Type B pancreatic cell (in vitro differentiated cells): ENCODE data around the gene CACNA1H. TPM values are rescaled to one million over a fixed set of nuclear protein-coding genes. Genes with fewer than 3 reads are reported as not detected.

ENCODE experiments used
- DNase-seq: peaks from one replicate; pipeline ENCODE4 v3.0.0; 2021; ENCODE audit warnings: mixed read lengths; ENCODE audit not compliant: unreplicated experiment; ENCODE audit errors: extremely low spot score
- H3K27ac Mint-ChIP-seq: 2 replicates; pipeline ENCODE4 v1.8.0; 2021; ENCODE audit warnings: mild to moderate bottlenecking, mixed read lengths
- H3K27me3 Mint-ChIP-seq: 2 replicates; pipeline ENCODE4 v1.8.0; 2021; ENCODE audit warnings: mixed read lengths
- H3K36me3 Mint-ChIP-seq: 2 replicates; pipeline ENCODE4 v1.8.0; 2021; ENCODE audit warnings: mixed read lengths
- H3K4me1 Mint-ChIP-seq: one replicate; pipeline ENCODE4 v1.8.0; 2021; ENCODE audit warnings: mixed read lengths; ENCODE audit not compliant: unreplicated experiment
- H3K4me3 Mint-ChIP-seq: 2 replicates; pipeline ENCODE4 v1.8.0; 2021; ENCODE audit warnings: mild to moderate bottlenecking, mixed read lengths
- H3K9me3 Mint-ChIP-seq: 2 replicates; pipeline ENCODE4 v1.8.0; 2021; ENCODE audit warnings: mixed read lengths
- total RNA-seq: library from RNA; stranded (reverse); gene quantifications from 2 replicates; pipeline ENCODE4 v1.2.1, GENCODE V29; 2021; ENCODE audit warnings: low replicate concordance
- TF ChIP-seq, protein P1 (sequence below): fragments of 200-600 bp; sonication (generic); conservative IDR thresholded peaks from 2 replicates; pipeline ENCODE4 v1.5.0; 2021; ENCODE audit warnings: antibody characterized with exemption, mild to moderate bottlenecking

Gene CACNA1H
- total RNA-seq, 1 donor from 2014 or later = 38.1 TPM

DNA sequence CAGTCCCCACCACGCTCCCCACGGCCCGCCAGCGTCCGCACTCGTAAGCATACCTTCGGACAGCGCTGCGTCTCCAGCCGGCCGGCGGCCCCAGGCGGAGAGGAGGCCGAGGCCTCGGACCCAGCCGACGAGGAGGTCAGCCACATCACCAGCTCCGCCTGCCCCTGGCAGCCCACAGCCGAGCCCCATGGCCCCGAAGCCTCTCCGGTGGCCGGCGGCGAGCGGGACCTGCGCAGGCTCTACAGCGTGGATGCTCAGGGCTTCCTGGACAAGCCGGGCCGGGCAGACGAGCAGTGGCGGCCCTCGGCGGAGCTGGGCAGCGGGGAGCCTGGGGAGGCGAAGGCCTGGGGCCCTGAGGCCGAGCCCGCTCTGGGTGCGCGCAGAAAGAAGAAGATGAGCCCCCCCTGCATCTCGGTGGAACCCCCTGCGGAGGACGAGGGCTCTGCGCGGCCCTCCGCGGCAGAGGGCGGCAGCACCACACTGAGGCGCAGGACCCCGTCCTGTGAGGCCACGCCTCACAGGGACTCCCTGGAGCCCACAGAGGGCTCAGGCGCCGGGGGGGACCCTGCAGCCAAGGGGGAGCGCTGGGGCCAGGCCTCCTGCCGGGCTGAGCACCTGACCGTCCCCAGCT is 67.3 kb downstream of the CACNA1H start:
- DNase-seq = no peak
- Mint-ChIP-seq H3K27ac (no peak overlapping the region), H3K9me3 (no peaks in the 10 kb centered on the region), H3K4me1 (no peaks in the 10 kb centered on the region), H3K4me3 (no peak overlapping the region), H3K36me3 (no peaks in the 10 kb centered on the region), H3K27me3 (no peaks in the 10 kb centered on the region)
- TF ChIP-seq, protein P1, sequence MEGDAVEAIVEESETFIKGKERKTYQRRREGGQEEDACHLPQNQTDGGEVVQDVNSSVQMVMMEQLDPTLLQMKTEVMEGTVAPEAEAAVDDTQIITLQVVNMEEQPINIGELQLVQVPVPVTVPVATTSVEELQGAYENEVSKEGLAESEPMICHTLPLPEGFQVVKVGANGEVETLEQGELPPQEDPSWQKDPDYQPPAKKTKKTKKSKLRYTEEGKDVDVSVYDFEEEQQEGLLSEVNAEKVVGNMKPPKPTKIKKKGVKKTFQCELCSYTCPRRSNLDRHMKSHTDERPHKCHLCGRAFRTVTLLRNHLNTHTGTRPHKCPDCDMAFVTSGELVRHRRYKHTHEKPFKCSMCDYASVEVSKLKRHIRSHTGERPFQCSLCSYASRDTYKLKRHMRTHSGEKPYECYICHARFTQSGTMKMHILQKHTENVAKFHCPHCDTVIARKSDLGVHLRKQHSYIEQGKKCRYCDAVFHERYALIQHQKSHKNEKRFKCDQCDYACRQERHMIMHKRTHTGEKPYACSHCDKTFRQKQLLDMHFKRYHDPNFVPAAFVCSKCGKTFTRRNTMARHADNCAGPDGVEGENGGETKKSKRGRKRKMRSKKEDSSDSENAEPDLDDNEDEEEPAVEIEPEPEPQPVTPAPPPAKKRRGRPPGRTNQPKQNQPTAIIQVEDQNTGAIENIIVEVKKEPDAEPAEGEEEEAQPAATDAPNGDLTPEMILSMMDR = no peak

DNA sequence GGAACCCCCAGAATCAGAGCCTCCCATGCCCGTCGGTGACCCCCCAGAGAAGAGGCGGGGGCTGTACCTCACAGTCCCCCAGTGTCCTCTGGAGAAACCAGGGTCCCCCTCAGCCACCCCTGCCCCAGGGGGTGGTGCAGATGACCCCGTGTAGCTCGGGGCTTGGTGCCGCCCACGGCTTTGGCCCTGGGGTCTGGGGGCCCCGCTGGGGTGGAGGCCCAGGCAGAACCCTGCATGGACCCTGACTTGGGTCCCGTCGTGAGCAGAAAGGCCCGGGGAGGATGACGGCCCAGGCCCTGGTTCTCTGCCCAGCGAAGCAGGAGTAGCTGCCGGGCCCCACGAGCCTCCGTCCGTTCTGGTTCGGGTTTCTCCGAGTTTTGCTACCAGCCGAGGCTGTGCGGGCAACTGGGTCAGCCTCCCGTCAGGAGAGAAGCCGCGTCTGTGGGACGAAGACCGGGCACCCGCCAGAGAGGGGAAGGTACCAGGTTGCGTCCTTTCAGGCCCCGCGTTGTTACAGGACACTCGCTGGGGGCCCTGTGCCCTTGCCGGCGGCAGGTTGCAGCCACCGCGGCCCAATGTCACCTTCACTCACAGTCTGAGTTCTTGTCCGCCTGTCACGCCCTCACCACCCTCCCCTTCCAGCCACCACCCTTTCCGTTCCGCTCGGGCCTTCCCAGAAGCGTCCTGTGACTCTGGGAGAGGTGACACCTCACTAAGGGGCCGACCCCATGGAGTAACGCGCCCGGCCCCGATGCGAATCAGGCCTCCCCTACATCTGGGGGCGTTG is 68.1 kb downstream of the CACNA1H start:
- H3K4me1 Mint-ChIP-seq = no peaks in the 10 kb centered on the region
- DNase-seq = no peak
- no peak overlapping the region for H3K4me3 Mint-ChIP-seq
- no peaks in the 10 kb centered on the region for H3K27me3 Mint-ChIP-seq
- H3K27ac Mint-ChIP-seq = no peak overlapping the region
- TF ChIP-seq, protein P1 = no peak
- H3K36me3 Mint-ChIP-seq = no peaks in the 10 kb centered on the region
- no peaks in the 10 kb centered on the region for H3K9me3 Mint-ChIP-seq

DNA sequence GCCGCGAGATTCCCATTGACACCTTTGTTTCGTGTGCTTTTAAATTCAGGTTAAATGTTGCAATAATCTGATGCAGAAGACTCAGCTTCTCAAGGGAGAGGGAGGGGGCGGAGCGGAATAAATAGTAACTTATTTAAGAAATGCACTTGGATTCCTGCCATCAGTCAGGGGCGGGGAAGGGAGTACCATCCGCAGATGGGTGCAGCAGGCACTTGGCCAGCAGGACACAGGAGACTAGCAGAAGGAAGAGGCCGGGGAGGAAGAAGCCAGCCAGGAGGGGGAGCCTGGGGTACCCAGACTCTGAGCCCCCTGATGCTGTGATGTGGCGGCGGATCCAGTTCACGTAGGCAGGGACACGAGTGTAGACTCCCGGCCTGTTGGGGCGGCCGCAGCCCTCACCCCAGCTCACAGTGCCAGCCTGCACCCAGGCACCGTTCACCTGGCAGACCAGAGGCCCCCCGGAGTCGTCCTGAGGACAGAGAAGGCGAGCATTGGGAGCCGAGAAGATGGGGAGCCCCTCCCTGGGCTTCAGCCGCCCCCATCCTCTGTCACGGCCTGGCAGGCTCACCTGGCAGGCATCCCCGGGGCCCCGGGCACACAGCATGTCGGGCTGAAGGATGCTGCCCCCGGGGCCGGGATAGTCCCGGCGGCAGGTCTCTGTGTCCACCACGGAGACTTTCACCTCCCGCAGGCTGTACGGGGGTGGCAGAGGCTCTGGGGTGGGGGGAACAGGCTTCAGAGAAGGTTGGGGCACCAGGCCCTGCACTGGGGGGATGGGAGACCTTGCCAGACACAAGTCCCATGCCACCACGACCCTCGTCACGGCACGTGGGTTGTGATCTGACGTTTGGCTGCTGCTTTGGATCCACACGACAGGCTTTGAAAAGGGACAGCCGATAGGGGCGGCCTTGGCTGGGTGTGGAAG is 69.0 kb downstream of the CACNA1H start:
- no peaks in the 10 kb centered on the region for H3K36me3 Mint-ChIP-seq
- H3K27ac Mint-ChIP-seq = no peak overlapping the region
- H3K9me3 Mint-ChIP-seq = no peaks in the 10 kb centered on the region
- H3K27me3 Mint-ChIP-seq = no peaks in the 10 kb centered on the region
- no peak overlapping the region for H3K4me3 Mint-ChIP-seq
- DNase-seq = no peak
- TF ChIP-seq, protein P1 = no peak
- no peaks in the 10 kb centered on the region for H3K4me1 Mint-ChIP-seq

DNA sequence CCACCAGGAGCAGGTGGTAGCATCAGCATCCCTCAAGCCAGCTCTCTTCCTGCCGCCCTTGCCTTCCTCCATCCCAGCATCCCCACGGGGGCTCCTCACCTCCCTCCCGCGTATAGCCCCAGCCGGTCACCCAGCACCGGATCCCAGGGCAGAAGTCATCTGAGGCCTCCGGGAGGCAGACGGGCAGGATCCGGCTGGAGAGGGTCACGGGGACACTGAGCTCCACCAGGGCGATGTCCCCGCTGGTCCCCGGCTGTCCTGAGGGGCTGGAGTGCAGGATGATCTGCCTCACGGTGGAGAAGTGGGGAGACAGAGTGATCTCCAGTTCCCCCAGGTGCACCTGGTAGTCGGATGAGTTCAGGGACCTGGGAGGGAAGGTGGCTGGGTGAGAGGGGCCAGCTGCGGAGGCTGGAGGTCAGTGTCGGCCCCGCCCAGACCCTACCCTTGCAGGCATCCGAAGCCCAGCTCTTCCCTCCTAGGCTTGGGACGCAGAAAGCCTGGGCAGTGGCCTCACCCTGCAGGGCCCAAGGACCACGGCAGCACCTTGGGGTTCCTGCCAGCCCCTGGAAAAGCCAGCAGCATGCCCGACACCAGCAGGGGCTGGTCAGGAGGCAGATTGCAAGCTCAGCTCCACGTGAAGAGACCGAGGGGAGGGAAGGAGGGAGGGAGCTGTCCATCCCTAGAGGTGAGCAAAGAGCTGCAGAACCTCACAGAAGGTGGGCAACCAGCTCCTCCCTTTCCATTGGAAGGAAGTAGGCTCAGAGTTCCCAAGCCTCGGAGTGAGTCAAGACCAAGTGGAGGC is 69.8 kb downstream of the CACNA1H start:
- H3K9me3 Mint-ChIP-seq = no peaks in the 10 kb centered on the region
- H3K4me3 Mint-ChIP-seq = no peak overlapping the region
- no peak overlapping the region for H3K27ac Mint-ChIP-seq
- H3K36me3 Mint-ChIP-seq = no peaks in the 10 kb centered on the region
- DNase-seq = no peak
- H3K27me3 Mint-ChIP-seq = no peaks in the 10 kb centered on the region
- TF ChIP-seq, protein P1 = no peak
- H3K4me1 Mint-ChIP-seq = no peaks in the 10 kb centered on the region
